Measurements from ENCODE around the gene DTNBP1.

DNA sequence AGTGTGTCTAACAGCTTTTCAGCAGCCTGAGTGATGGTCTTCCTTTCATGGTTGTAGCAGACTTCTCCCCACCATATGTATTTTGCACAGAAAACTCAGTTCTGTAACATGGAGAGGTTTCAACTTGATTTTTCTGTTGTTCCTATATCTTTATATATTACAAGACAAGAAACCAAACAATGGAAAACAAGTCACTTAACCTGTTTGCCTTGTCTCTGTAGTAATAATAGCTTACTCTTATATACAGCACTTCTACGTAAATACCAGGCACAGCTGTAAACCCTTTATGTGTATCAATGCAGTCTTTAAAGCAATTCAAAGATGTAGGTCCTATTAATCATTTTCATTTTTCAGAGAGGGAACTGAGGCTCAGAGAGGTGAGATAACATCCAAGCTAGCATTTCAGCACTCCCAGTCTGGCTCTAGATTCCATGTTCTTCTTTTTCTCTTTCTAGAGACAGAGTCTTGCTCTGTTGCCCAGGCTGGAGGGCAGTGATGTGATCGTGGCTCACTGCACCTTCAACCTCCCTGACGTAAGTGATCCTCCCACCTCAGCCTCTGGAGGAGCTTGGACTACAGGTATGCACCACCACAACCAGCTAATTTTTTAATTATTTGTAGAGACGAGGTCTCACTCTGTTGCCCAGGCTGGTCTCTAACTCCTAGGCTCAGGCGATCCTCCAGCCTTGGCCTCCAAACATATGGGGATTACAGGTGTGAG, 90.4 kb downstream of the DTNBP1 start:
- TF ChIP-seq POLR2A (IDR thresholded peaks at IDR 0.05) (no peak), CTCF (IDR thresholded peaks at IDR 0.05) (no peak), POLR2AphosphoS5 (IDR thresholded peaks at IDR 0.05) (no peak)

Measured in breast epithelium (tissue), 3 donors.